HepG2 (cell line): Measurements from ENCODE around the gene HLCS. TPM values are rescaled to one million over a fixed set of nuclear protein-coding genes. Genes with fewer than 3 reads are reported as not detected.
A peak's percentile ranks its signal among the peaks of the same experiment; 100 is the strongest.

ENCODE experiments used
- ATF4 ChIP-seq, 2 experiments: fragments of 450-650 bp in 1 of 2; sonication (generic) in 1 of 2; formaldehyde crosslinking; IDR thresholded peaks; 2 replicates each; pipeline versions ENCODE4 v1.5.0 to v1.8.0; 2020 to 2022; ENCODE audit warnings: mild to moderate bottlenecking in 1 of 2, missing genetic modification reagents in 1 of 2
- ATF5 ChIP-seq: sonication (generic); formaldehyde crosslinking; IDR thresholded peaks from 2 replicates; pipeline ENCODE4 v1.4.0; 2020; ENCODE audit warnings: mild to moderate bottlenecking, low read depth, missing genetic modification reagents
- CENPT ChIP-seq: sonication (generic); formaldehyde crosslinking; IDR thresholded peaks from 2 replicates; pipeline ENCODE4 v1.8.0; 2022; ENCODE audit warnings: low read depth, mild to moderate bottlenecking, moderate library complexity, missing genetic modification reagents
- IRF2 ChIP-seq: IDR thresholded peaks from 2 replicates; pipeline ENCODE4 v1.6.1; 2018; ENCODE audit warnings: missing genetic modification reagents, missing compliant biosample characterization
- NAIF1 ChIP-seq: sonication (generic); formaldehyde crosslinking; IDR thresholded peaks from 2 replicates; pipeline ENCODE4 v1.5.0; 2020; ENCODE audit warnings: mild to moderate bottlenecking, missing genetic modification reagents, borderline replicate concordance
- NRL ChIP-seq: sonication (generic); formaldehyde crosslinking; IDR thresholded peaks from 2 replicates; pipeline ENCODE4 v1.5.0; 2020; ENCODE audit warnings: missing genetic modification reagents, mild to moderate bottlenecking, moderate library complexity, borderline replicate concordance
- PHF8 ChIP-seq: sonication (generic); formaldehyde crosslinking; IDR thresholded peaks from 2 replicates; pipeline ENCODE4 v1.5.0; 2020; ENCODE audit warnings: missing genetic modification reagents
- RAD21 ChIP-seq: fragments of 450-650 bp; formaldehyde crosslinking; IDR thresholded peaks from 2 replicates; pipeline ENCODE4 v1.5.0; 2020; ENCODE audit warnings: mild to moderate bottlenecking
- SOX13 ChIP-seq, 3 experiments: fragments of 450-650 bp in 1 of 3; sonication (generic) in 1 of 3; formaldehyde crosslinking in 1 of 3; IDR thresholded peaks in 2 of 3; conservative IDR thresholded peaks in 1 of 3; 2 replicates each; pipeline versions ENCODE4 v1.5.0 to v1.6.1; 2016 to 2020; ENCODE audit warnings: antibody characterized with exemption in 1 of 3, mild to moderate bottlenecking in 1 of 3, missing compliant biosample characterization in 1 of 3, missing genetic modification reagents in 1 of 3, moderate library complexity in 1 of 3
- SRY ChIP-seq: sonication (generic); formaldehyde crosslinking; IDR thresholded peaks from 2 replicates; pipeline ENCODE4 v1.8.0; 2022; ENCODE audit warnings: mild to moderate bottlenecking, missing genetic modification reagents
- YY1 ChIP-seq: IDR thresholded peaks from 2 replicates; pipeline ENCODE4 v1.6.1; 2011; ENCODE audit warnings: low read length, low read depth, moderate library complexity, mild to moderate bottlenecking; ENCODE audit not compliant: insufficient read depth, insufficient replicate concordance
- ZBTB8A ChIP-seq: sonication (generic); formaldehyde crosslinking; IDR thresholded peaks from 2 replicates; pipeline ENCODE4 v1.4.0; 2020; ENCODE audit warnings: mild to moderate bottlenecking, low read depth, missing genetic modification reagents, borderline replicate concordance
- ZFP82 ChIP-seq: sonication (generic); formaldehyde crosslinking; IDR thresholded peaks from 2 replicates; pipeline ENCODE4 v1.5.1; 2020; ENCODE audit warnings: mild to moderate bottlenecking, missing genetic modification reagents, borderline replicate concordance
- ZMYM4 ChIP-seq: sonication (generic); formaldehyde crosslinking; IDR thresholded peaks from 2 replicates; pipeline ENCODE4 v1.8.1; 2023; ENCODE audit warnings: mild to moderate bottlenecking, missing genetic modification reagents
- ZNF34 ChIP-seq: sonication (generic); formaldehyde crosslinking; IDR thresholded peaks from 2 replicates; pipeline ENCODE4 v1.4.0; 2020; ENCODE audit warnings: mild to moderate bottlenecking, missing genetic modification reagents, borderline replicate concordance
- ZNF343 ChIP-seq: sonication (generic); formaldehyde crosslinking; IDR thresholded peaks from 2 replicates; pipeline ENCODE4 v1.4.0; 2020; ENCODE audit warnings: mild to moderate bottlenecking, missing genetic modification reagents
- ZNF362 ChIP-seq: sonication (generic); formaldehyde crosslinking; IDR thresholded peaks from 2 replicates; pipeline ENCODE4 v1.4.0; 2020; ENCODE audit warnings: missing genetic modification reagents, mild to moderate bottlenecking, borderline replicate concordance
- ZNF570 ChIP-seq: sonication (generic); formaldehyde crosslinking; IDR thresholded peaks from 2 replicates; pipeline ENCODE4 v1.4.0; 2020; ENCODE audit warnings: mild to moderate bottlenecking, missing genetic modification reagents, borderline replicate concordance
- ZNF616 ChIP-seq: sonication (generic); formaldehyde crosslinking; IDR thresholded peaks from 2 replicates; pipeline ENCODE4 v1.5.0; 2020; ENCODE audit warnings: low read depth, mild to moderate bottlenecking, missing genetic modification reagents
- ZNF678 ChIP-seq: sonication (generic); formaldehyde crosslinking; IDR thresholded peaks from 2 replicates; pipeline ENCODE4 v1.4.0; 2020; ENCODE audit warnings: mild to moderate bottlenecking, missing genetic modification reagents
- polyA plus RNA-seq, 8 experiments: library from polyadenylated mRNA; depleted of rRNA in 3 of 8; stranded (reverse) in 7 of 8; unstranded in 1 of 8; fragments of >200 nt; fragmentation: Illumina TruSeq in 4 of 8; extraction: Trizol in 4 of 8; gene quantifications; 2 replicates each; pipeline versions ENCODE4 v1.2.1 to v1.2.3, GENCODE V29; 2011 to 2016; ENCODE audit warnings: low read depth in 4 of 8, missing spikeins in 1 of 8, mixed read lengths in 1 of 8; ENCODE audit not compliant: insufficient read depth in 1 of 8
- total RNA-seq, 5 experiments: library from RNA; depleted of rRNA; stranded (reverse); fragments of >200 nt; fragmentation: Illumina TruSeq; extraction: Trizol; gene quantifications; 2 replicates each; pipeline ENCODE4 v1.2.3, GENCODE V29; 2016; ENCODE audit warnings: low read depth in 1 of 5
- TF ChIP-seq, protein P1 (sequence below): sonication (generic); formaldehyde crosslinking; IDR thresholded peaks from 2 replicates; pipeline ENCODE4 v1.5.0; 2020; ENCODE audit warnings: missing genetic modification reagents

HLCS gene
- total and polyA plus RNA-seq, 2 of the 13 experiments (the other 11 are each of a cell fraction or from before 2014, with no cell fraction given) = 7.9 to 12.3 TPM

GRCh38 chr21:36989699-36990507 is 23.4 kb upstream of the HLCS start (continued):
- TF ChIP-seq ATF4 (CRISPR knock-in tag; IDR thresholded peaks at IDR 0.05) (peak in 1 of 2 experiments; percentile 73; a peak in 1 of 4 replicates), NRL (CRISPR knock-in tag) (peak; percentile 31; the same call in 1 of the 2 replicates), ZMYM4 (CRISPR knock-in tag) (peak; percentile 88), NAIF1 (CRISPR knock-in tag) (no peak), SOX13 (IDR thresholded peaks at IDR 0.05) (no peak), SOX13 (CRISPR knock-in tag; conservative IDR thresholded peaks at IDR 0.05 in 1 of 2, IDR thresholded peaks at IDR 0.05 in 1 of 2) (no peak; a peak in 2 of 4 replicates), ZBTB8A (CRISPR knock-in tag) (no peak), ATF5 (CRISPR knock-in tag) (peak; percentile 50; the same call in 1 of the 2 replicates), YY1 (peak; percentile 78), PHF8 (CRISPR knock-in tag) (peak; percentile 70), ZNF570 (CRISPR knock-in tag) (peak; percentile 50; the same call in 1 of the 2 replicates), IRF2 (peak; percentile 17; the same call in 1 of the 2 replicates), ZNF343 (CRISPR knock-in tag) (peak; percentile 94), ZNF362 (CRISPR knock-in tag) (peak; percentile 20; the same call in 1 of the 2 replicates), ZFP82 (CRISPR knock-in tag) (peak; percentile 90), ZNF678 (CRISPR knock-in tag) (peak; percentile 91; the same call in 1 of the 2 replicates), ZNF34 (CRISPR knock-in tag) (peak; percentile 74; the same call in 1 of the 2 replicates), ZNF616 (CRISPR knock-in tag) (peak; percentile 91), CENPT (0 out of 2 replicates have a peak, but pooled peaks have one; percentile 16), RAD21 (CRISPR knock-in tag) (peak; percentile 88), SRY (CRISPR knock-in tag) (peak; percentile 86)
- TF ChIP-seq, protein P1, sequence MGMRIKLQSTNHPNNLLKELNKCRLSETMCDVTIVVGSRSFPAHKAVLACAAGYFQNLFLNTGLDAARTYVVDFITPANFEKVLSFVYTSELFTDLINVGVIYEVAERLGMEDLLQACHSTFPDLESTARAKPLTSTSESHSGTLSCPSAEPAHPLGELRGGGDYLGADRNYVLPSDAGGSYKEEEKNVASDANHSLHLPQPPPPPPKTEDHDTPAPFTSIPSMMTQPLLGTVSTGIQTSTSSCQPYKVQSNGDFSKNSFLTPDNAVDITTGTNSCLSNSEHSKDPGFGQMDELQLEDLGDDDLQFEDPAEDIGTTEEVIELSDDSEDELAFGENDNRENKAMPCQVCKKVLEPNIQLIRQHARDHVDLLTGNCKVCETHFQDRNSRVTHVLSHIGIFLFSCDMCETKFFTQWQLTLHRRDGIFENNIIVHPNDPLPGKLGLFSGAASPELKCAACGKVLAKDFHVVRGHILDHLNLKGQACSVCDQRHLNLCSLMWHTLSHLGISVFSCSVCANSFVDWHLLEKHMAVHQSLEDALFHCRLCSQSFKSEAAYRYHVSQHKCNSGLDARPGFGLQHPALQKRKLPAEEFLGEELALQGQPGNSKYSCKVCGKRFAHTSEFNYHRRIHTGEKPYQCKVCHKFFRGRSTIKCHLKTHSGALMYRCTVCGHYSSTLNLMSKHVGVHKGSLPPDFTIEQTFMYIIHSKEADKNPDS (CRISPR knock-in tag) = no peak; the same call in 1 of the 2 replicates
